Activated CD4-positive, alpha-beta T cell treated with anti-CD3 and anti-CD28 coated beads, Interleukin-2, amount 10 ng/mL, durations not matched to agents 24 days and 14 days (primary cell): ENCODE results near the gene GLOD5. TPM values are rescaled to one million over a fixed set of nuclear protein-coding genes. Genes with fewer than 3 reads are reported as not detected.
A peak's percentile ranks its signal among the peaks of the same experiment; 100 is the strongest.

Experiments
- DNase-seq: peaks from one replicate; pipeline ENCODE4 v3.0.0; 2022
- H3K27ac Mint-ChIP-seq: one replicate; pipeline ENCODE4 v1.8.0; 2022; ENCODE audit warnings: mild to moderate bottlenecking, mixed read lengths
- H3K27me3 Mint-ChIP-seq: one replicate; pipeline ENCODE4 v1.8.0; 2022; ENCODE audit warnings: mixed read lengths
- H3K36me3 Mint-ChIP-seq: one replicate; pipeline ENCODE4 v1.8.0; 2022; ENCODE audit warnings: low read depth, mild to moderate bottlenecking, mixed read lengths
- H3K4me1 Mint-ChIP-seq: one replicate; pipeline ENCODE4 v1.8.0; 2021; ENCODE audit warnings: mixed read lengths
- H3K4me3 Mint-ChIP-seq: one replicate; pipeline ENCODE4 v1.8.0; 2022; ENCODE audit warnings: mild to moderate bottlenecking, moderate library complexity, mixed read lengths
- H3K9me3 Mint-ChIP-seq: one replicate; pipeline ENCODE4 v1.8.0; 2021; ENCODE audit warnings: mixed read lengths
- intact Hi-C: fragments of 100-400 bp; cut with micrococcal nuclease; formaldehyde crosslinking; loops from one replicate; pipeline ENCODE4 v1.15.1; 2023
- total RNA-seq: library from RNA; stranded (reverse); gene quantifications from 2 replicates; pipeline ENCODE4 v1.2.3, GENCODE V29; 2022

GLOD5 gene
- total RNA-seq, 1 donor from 2014 or later = not detected

- intact Hi-C loops = loop anchor here (1.0 to 5.0 kb wide), 5 partner anchors 24 to 220 kb away; partner anchors contain the start of genes HDAC6, OTUD5, SUV39H1 and WAS
- H3K27me3 Mint-ChIP-seq = no peaks in the 10 kb centered on the region
- peak; percentile 96 for DNase-seq
- peak overlapping the region; percentile 89 for H3K27ac Mint-ChIP-seq
- H3K4me1 Mint-ChIP-seq = peaks cover 12% of the 10 kb centered on the region
- no peaks in the 10 kb centered on the region for H3K36me3 Mint-ChIP-seq
- H3K4me3 Mint-ChIP-seq = peak overlapping the region; percentile 91
- H3K9me3 Mint-ChIP-seq = no peaks in the 10 kb centered on the region
These were observed 24.2 kb upstream of the GLOD5 start for GRCh38 chrX:48737213-48737938.

- Mint-ChIP-seq H3K9me3 (no peaks in the 10 kb centered on the region), H3K4me3 (peak overlapping the region; percentile 91), H3K36me3 (no peaks in the 10 kb centered on the region), H3K4me1 (peaks cover 12% of the 10 kb centered on the region), H3K27ac (peak overlapping the region; percentile 89), H3K27me3 (no peaks in the 10 kb centered on the region)
- DNase-seq = no peak
- intact Hi-C loops = loop anchor here (1.0 to 5.0 kb wide), 5 partner anchors 25 to 219 kb away; partner anchors contain the start of genes HDAC6, OTUD5, SUV39H1 and WAS
These were observed 23.6 kb upstream of the GLOD5 start for GRCh38 chrX:48737940-48738339.

- H3K4me3 Mint-ChIP-seq = no peak overlapping the region
- no peak overlapping the region for H3K27ac Mint-ChIP-seq
- intact Hi-C loops = no loop called here
- no peaks in the 10 kb centered on the region for H3K9me3 Mint-ChIP-seq
- H3K27me3 Mint-ChIP-seq = peaks cover 4% of the 10 kb centered on the region
- H3K36me3 Mint-ChIP-seq = no peaks in the 10 kb centered on the region
- DNase-seq = no peak
- H3K4me1 Mint-ChIP-seq = peaks cover 5% of the 10 kb centered on the region
These were observed 19.7 kb upstream of the GLOD5 start for GRCh38 chrX:48741834-48742233.

- intact Hi-C loops = no loop called here
- H3K27ac Mint-ChIP-seq = no peak overlapping the region
- H3K4me1 Mint-ChIP-seq = no peaks in the 10 kb centered on the region
- no peak for DNase-seq
- no peak overlapping the region for H3K4me3 Mint-ChIP-seq
- H3K9me3 Mint-ChIP-seq = no peaks in the 10 kb centered on the region
- peaks cover 4% of the 10 kb centered on the region for H3K27me3 Mint-ChIP-seq
- no peaks in the 10 kb centered on the region for H3K36me3 Mint-ChIP-seq
These were observed 16.3 kb upstream of the GLOD5 start for GRCh38 chrX:48745222-48745621.

- Mint-ChIP-seq H3K4me1 (peaks cover 5% of the 10 kb centered on the region), H3K27me3 (peaks cover 4% of the 10 kb centered on the region), H3K36me3 (no peaks in the 10 kb centered on the region), H3K4me3 (no peak overlapping the region), H3K27ac (no peak overlapping the region), H3K9me3 (no peaks in the 10 kb centered on the region)
- intact Hi-C loops = no loop called here
- no peak for DNase-seq
These were observed 14.0 kb upstream of the GLOD5 start for GRCh38 chrX:48747415-48748016.

GRCh38 chrX:48749182-48749581, 12.4 kb upstream of the GLOD5 start:
- peaks cover 5% of the 10 kb centered on the region for H3K4me1 Mint-ChIP-seq
- intact Hi-C loops = no loop called here
- H3K27me3 Mint-ChIP-seq = peaks cover 4% of the 10 kb centered on the region
- H3K9me3 Mint-ChIP-seq = no peaks in the 10 kb centered on the region
- no peak overlapping the region for H3K4me3 Mint-ChIP-seq
- DNase-seq = no peak
- no peak overlapping the region for H3K27ac Mint-ChIP-seq
- H3K36me3 Mint-ChIP-seq = no peaks in the 10 kb centered on the region

- peaks cover 6% of the 10 kb centered on the region for H3K4me1 Mint-ChIP-seq
These were observed 10.2 kb upstream of the GLOD5 start for GRCh38 chrX:48751343-48751742.

GRCh38 chrX:48752498-48752897, 9.0 kb upstream of the GLOD5 start:
- Mint-ChIP-seq H3K4me3 (no peak overlapping the region), H3K9me3 (no peaks in the 10 kb centered on the region)

More at GRCh38 chrX:48751343-48751742, 10.2 kb upstream of the GLOD5 start:
- peak; percentile 58 for DNase-seq
- Mint-ChIP-seq H3K27me3 (peaks cover 2% of the 10 kb centered on the region), H3K9me3 (no peaks in the 10 kb centered on the region), H3K27ac (peak overlapping the region; percentile 60), H3K36me3 (no peaks in the 10 kb centered on the region), H3K4me3 (peak overlapping the region; percentile 40)
- intact Hi-C loops = loop anchor here (1.0 to 5.0 kb wide), 2 partner anchors 15 to 39 kb away; no protein-coding TSS in a partner anchor

GRCh38 chrX:48753708-48754228, 7.8 kb upstream of the GLOD5 start:
- no peak overlapping the region for H3K4me3 Mint-ChIP-seq
- intact Hi-C loops = loop anchor here (5.0 kb wide), 1 partner anchor 41 kb away; no protein-coding TSS in a partner anchor
- peaks cover 6% of the 10 kb centered on the region for H3K4me1 Mint-ChIP-seq
- H3K27ac Mint-ChIP-seq = no peak overlapping the region
- H3K36me3 Mint-ChIP-seq = no peaks in the 10 kb centered on the region
- H3K27me3 Mint-ChIP-seq = peaks cover 2% of the 10 kb centered on the region
- DNase-seq = no peak
- H3K9me3 Mint-ChIP-seq = no peaks in the 10 kb centered on the region

More at GRCh38 chrX:48752498-48752897, 9.0 kb upstream of the GLOD5 start:
- Mint-ChIP-seq H3K4me1 (peaks cover 6% of the 10 kb centered on the region), H3K27ac (no peak overlapping the region), H3K36me3 (no peaks in the 10 kb centered on the region), H3K27me3 (peaks cover 2% of the 10 kb centered on the region)
- intact Hi-C loops = loop anchor here (5.0 kb wide), 1 partner anchor 40 kb away; no protein-coding TSS in a partner anchor
- no peak for DNase-seq

- Mint-ChIP-seq H3K9me3 (no peaks in the 10 kb centered on the region), H3K4me3 (no peak overlapping the region), H3K27me3 (peaks cover 2% of the 10 kb centered on the region), H3K36me3 (no peaks in the 10 kb centered on the region), H3K4me1 (peaks cover 6% of the 10 kb centered on the region), H3K27ac (no peak overlapping the region)
- intact Hi-C loops = loop anchor here (5.0 kb wide), 1 partner anchor 42 kb away; no protein-coding TSS in a partner anchor
- DNase-seq = no peak
These were observed 7.3 kb upstream of the GLOD5 start for GRCh38 chrX:48754238-48754637.

- no peak for DNase-seq
These were observed 7.7 kb downstream of the GLOD5 start for GRCh38 chrX:48769230-48769629.

GRCh38 chrX:48770296-48770695, 8.7 kb downstream of the GLOD5 start:
- no peak overlapping the region for H3K4me3 Mint-ChIP-seq
- no peaks in the 10 kb centered on the region for H3K36me3 Mint-ChIP-seq
- H3K4me1 Mint-ChIP-seq = no peaks in the 10 kb centered on the region
- no peak for DNase-seq
- H3K27me3 Mint-ChIP-seq = peaks cover 4% of the 10 kb centered on the region
- intact Hi-C loops = no loop called here
- no peaks in the 10 kb centered on the region for H3K9me3 Mint-ChIP-seq
- no peak overlapping the region for H3K27ac Mint-ChIP-seq

More at GRCh38 chrX:48769230-48769629, 7.7 kb downstream of the GLOD5 start:
- Mint-ChIP-seq H3K27me3 (peaks cover 4% of the 10 kb centered on the region), H3K36me3 (no peaks in the 10 kb centered on the region), H3K9me3 (no peaks in the 10 kb centered on the region), H3K27ac (no peak overlapping the region), H3K4me3 (no peak overlapping the region), H3K4me1 (no peaks in the 10 kb centered on the region)
- intact Hi-C loops = no loop called here

- intact Hi-C loops = no loop called here
- Mint-ChIP-seq H3K4me1 (no peaks in the 10 kb centered on the region), H3K9me3 (no peaks in the 10 kb centered on the region)
These were observed 11.1 kb downstream of the GLOD5 start for GRCh38 chrX:48772602-48773001.

More at GRCh38 chrX:48772602-48773001, 11.1 kb downstream of the GLOD5 start:
- Mint-ChIP-seq H3K27ac (no peak overlapping the region), H3K36me3 (no peaks in the 10 kb centered on the region), H3K4me3 (no peak overlapping the region), H3K27me3 (peaks cover 15% of the 10 kb centered on the region)
- DNase-seq = no peak
